ENCODE measurements around the gene HAGH. TPM values are rescaled to one million over a fixed set of nuclear protein-coding genes. Genes with fewer than 3 reads are reported as not detected.
A peak's percentile ranks its signal among the peaks of the same experiment; 100 is the strongest.
"Not testable (repeated sequence)": the region's sequence is repeated elsewhere in the genome, so short reads cannot be mapped to it uniquely, and the experiment has no call there.

HAGH gene
- total RNA-seq (2014; rRNA removed; shearing (Covaris generic); ENCODE audit: low replicate concordance), result 38.4 and 126 TPM in 2 replicates

DNA sequence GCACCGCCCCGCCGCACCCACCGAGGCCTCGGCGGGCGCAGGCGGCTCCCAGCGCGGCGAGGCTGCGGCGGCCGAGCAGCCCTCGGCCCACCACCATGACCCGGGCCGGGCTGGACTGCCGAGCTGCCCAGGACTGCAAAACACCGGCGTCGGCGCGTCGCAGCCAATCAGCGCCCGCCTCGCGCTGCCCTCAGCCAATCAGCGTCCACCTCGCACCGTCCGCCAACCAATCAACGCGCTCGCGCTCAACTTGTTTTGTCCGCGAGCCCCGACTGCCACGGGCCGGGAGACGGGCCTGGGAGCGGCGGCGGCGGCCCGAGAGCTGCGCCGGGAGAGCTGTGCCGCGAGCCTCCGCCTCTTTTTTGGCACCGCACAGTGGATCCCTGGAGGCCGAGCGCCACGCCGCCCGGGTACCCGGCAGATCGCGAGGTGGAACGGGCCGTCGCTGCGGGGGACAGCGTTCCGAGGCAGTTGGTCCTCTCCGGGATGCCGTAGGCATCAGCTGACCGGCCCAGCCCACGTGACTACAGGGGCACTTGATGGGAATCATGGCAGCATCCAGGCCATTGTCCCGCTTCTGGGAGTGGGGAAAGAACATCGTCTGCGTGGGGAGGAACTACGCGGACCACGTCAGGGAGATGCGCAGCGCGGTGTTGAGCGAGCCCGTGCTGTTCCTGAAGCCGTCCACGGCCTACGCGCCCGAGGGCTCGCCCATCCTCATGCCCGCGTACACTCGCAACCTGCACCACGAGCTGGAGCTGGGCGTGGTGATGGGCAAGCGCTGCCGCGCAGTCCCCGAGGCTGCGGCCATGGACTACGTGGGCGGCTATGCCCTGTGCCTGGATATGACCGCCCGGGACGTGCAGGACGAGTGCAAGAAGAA is at the start of gene HAGH, which contains the start of gene FAHD1:
Gene HAGH (minus strand): TSS at position 135 of the 883 bp plus-strand sequence. CDS start 38 bp downstream, at position 97.
Gene FAHD1 (plus strand): TSS at position 516 of the 883 bp plus-strand sequence. CDS start 33 bp downstream, at position 549.
- Histone ChIP-seq H3K27ac (ENCODE audit: low read length) (no peak within 1 kb of the TSS), H3K4me1 (ENCODE audit: low read length) (peaks cover 31% of the 10 kb centered on the region), H2AFZ (ENCODE audit: low read length) (peak within 1 kb of the TSS; percentile 94; the same call in 1 of the 2 replicates), H3K79me2 (ENCODE audit: low read length) (peaks cover 19% of the 10 kb centered on the region), H3K27me3 (ENCODE audit: low read length) (no peaks in the 10 kb centered on the region), H3K4me3 (ENCODE audit: low read length) (peak within 1 kb of the TSS; percentile 74), H4K20me1 (ENCODE audit: insufficient read depth, low read depth, low read length) (no peaks in the 10 kb centered on the region), H3K36me3 (ENCODE audit: insufficient read depth, low read length) (no peaks in the 10 kb centered on the region), H3K9me3 (ENCODE audit: low read length) (no peaks in the 10 kb centered on the region), H3K9me2 (replicated peaks; ENCODE audit: insufficient read depth, low read length) (no peaks in the 10 kb centered on the region), H3K4me2 (ENCODE audit: low read depth, low read length, poor library complexity, severe bottlenecking) (peak within 1 kb of the TSS; percentile 86), H3K9ac (ENCODE audit: low read length) (peak within 1 kb of the TSS; percentile 80)
- DNase-seq, result peak; percentile 96

DNA sequence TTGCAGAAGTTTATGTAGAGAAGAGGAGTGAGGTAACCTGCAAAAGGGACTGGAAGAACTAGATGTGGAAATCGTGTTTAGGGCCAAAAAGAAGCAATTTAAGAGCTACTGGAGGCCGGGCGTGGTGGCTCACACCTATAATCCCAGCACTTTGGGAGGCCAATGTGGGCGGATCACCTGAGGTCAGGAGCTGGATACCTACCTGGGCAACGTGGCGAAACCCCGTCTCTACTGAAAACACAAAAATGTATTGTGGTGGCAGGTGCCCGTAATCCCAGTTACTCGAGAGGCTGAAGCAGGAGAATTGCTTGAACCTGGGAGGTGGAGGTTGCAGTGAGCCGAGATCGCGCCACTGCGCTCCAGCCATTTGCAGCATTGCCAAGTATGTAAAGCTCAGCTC is 49.4 kb upstream of the HAGH start:
- not testable (repeated sequence) for H3K27me3 ChIP-seq (ENCODE audit: low read length); H2AFZ ChIP-seq (ENCODE audit: low read length); H3K9me2 ChIP-seq (replicated peaks; ENCODE audit: insufficient read depth, low read length); H3K36me3 ChIP-seq (ENCODE audit: insufficient read depth, low read length); H3K9me3 ChIP-seq (ENCODE audit: low read length); H3K27ac ChIP-seq (ENCODE audit: low read length); H3K9ac ChIP-seq (ENCODE audit: low read length); DNase-seq; H4K20me1 ChIP-seq (ENCODE audit: insufficient read depth, low read depth, low read length); H3K4me3 ChIP-seq (ENCODE audit: low read length); H3K79me2 ChIP-seq (ENCODE audit: low read length); H3K4me1 ChIP-seq (ENCODE audit: low read length); H3K4me2 ChIP-seq (ENCODE audit: low read depth, low read length, poor library complexity, severe bottlenecking)

DNA sequence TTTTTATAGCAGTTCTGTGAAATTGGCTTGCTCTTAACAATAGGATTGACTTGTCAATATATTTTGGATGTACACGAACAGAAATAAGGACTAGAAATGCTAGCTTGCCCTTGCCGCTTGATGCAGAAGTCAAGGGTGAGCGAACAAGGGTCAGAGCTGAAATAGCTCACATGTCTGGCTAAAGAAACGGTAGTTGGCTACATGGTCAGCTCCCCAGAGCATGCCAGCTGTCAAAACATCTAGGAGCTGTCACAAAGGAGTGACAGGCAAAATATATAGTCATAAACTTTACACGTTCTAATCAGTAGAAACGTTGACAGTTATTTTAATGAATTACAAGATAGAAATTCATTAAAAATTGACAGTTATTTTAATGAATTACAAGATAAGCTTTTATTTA is 48.2 kb upstream of the HAGH start:
- no peak overlapping the region for H2AFZ ChIP-seq (ENCODE audit: low read length)
- no peak for DNase-seq

DNA sequence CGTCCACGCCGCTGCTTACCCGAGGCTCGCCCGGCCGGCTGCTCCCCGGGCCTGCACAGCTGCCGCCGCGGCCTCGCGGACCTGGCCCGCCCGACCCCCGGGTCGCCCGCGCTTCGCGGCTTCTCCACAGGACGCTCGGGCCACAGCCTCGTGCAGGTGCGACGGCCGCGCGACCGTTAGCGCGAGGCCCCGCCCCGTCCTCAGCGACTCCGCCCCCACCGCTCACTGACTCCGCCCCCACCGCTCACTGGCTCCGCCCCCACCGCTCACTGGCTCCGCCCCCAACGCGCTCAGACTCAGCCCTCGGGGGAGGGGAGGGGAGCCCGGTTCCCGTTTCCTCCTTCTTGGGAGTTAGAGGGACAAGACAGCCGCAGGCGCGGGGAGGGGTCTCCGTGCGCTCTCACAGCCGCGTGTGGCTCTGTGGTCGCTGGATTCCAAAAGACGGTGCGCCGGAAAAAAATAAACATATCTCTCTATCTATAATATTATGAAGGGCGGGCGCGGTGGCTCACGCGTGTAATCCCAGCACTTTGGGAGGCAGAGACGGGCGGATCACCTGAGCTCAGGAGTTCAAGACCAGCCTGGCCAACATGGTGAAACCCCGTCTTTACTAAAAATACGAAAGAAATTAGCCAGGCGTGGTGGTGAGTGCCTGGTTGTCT is 45.5 kb upstream of the HAGH start, which contains the start of gene MEIOB:
Gene MEIOB (minus strand): TSS at position 191 of the 662 bp plus-strand sequence. CDS start 3,989 bp downstream, outside the sequence.
- H3K36me3 ChIP-seq (ENCODE audit: insufficient read depth, low read length), result no peaks in the 10 kb centered on the region
- no peaks in the 10 kb centered on the region for H3K9me3 ChIP-seq (ENCODE audit: low read length)
- no peak within 1 kb of the TSS for H3K4me2 ChIP-seq (ENCODE audit: low read depth, low read length, poor library complexity, severe bottlenecking)
- no peaks in the 10 kb centered on the region for H3K4me1 ChIP-seq (ENCODE audit: low read length)
- no peak within 1 kb of the TSS for H2AFZ ChIP-seq (ENCODE audit: low read length)
- no peak within 1 kb of the TSS for H3K27ac ChIP-seq (ENCODE audit: low read length)
- no peaks in the 10 kb centered on the region for H3K9me2 ChIP-seq (replicated peaks; ENCODE audit: insufficient read depth, low read length)
- no peak within 1 kb of the TSS for H3K9ac ChIP-seq (ENCODE audit: low read length)
- no peak within 1 kb of the TSS for H3K4me3 ChIP-seq (ENCODE audit: low read length)
- no peak for DNase-seq
- no peaks in the 10 kb centered on the region for H4K20me1 ChIP-seq (ENCODE audit: insufficient read depth, low read depth, low read length)
- H3K27me3 ChIP-seq (ENCODE audit: low read length), result no peaks in the 10 kb centered on the region
- H3K79me2 ChIP-seq (ENCODE audit: low read length), result no peaks in the 10 kb centered on the region

More for the DNA sequence above, 48.2 kb upstream of the HAGH start:
- Histone ChIP-seq H3K27me3 (ENCODE audit: low read length) (no peaks in the 10 kb centered on the region), H3K4me2 (ENCODE audit: low read depth, low read length, poor library complexity, severe bottlenecking) (no peak overlapping the region), H3K4me3 (ENCODE audit: low read length) (no peak overlapping the region), H3K36me3 (ENCODE audit: insufficient read depth, low read length) (no peaks in the 10 kb centered on the region), H3K79me2 (ENCODE audit: low read length) (no peaks in the 10 kb centered on the region), H3K9ac (ENCODE audit: low read length) (no peak overlapping the region), H3K9me2 (replicated peaks; ENCODE audit: insufficient read depth, low read length) (no peaks in the 10 kb centered on the region), H3K27ac (ENCODE audit: low read length) (no peak overlapping the region), H3K4me1 (ENCODE audit: low read length) (no peaks in the 10 kb centered on the region), H4K20me1 (ENCODE audit: insufficient read depth, low read depth, low read length) (no peaks in the 10 kb centered on the region), H3K9me3 (ENCODE audit: low read length) (no peaks in the 10 kb centered on the region)

DNA sequence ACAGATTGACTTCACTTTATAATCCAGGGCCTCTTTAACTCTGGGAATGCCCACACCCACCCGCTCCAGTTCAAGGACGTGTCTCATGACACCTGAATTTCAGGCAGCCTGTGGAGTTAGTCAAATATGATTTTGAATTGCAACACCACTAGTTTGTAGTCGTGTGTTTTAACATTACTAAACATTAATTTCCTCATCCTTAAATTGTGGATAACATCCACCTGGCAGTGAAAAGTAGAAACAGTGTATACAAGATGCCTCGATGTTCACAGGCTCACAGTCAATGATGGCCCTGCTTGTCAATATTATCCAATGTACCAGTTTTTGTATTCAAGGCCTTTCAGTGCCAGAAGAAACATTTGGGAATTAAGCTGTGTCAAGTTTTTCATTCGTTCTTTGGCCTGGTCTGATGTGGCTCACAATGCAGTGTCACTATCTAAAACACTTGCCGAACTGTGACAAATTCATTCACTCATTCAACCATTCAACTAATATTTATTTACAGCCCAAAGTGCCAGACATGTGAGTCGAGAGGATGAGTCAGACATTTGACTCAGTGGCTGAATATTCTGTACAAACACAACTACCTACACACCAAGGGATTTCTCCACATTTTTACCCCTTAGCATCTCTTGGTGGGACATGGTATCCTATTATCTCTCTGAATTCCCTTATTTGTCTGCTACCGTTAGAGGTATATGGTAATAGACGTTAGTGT is 43.9 kb upstream of the HAGH start:
- Histone ChIP-seq H3K4me3 (ENCODE audit: low read length) (no peak overlapping the region), H3K9me3 (ENCODE audit: low read length) (no peaks in the 10 kb centered on the region), H2AFZ (ENCODE audit: low read length) (no peak overlapping the region), H3K4me2 (ENCODE audit: low read depth, low read length, poor library complexity, severe bottlenecking) (no peak overlapping the region), H3K4me1 (ENCODE audit: low read length) (no peaks in the 10 kb centered on the region), H3K9me2 (replicated peaks; ENCODE audit: insufficient read depth, low read length) (no peaks in the 10 kb centered on the region), H4K20me1 (ENCODE audit: insufficient read depth, low read depth, low read length) (no peaks in the 10 kb centered on the region), H3K27me3 (ENCODE audit: low read length) (no peaks in the 10 kb centered on the region), H3K27ac (ENCODE audit: low read length) (no peak overlapping the region), H3K36me3 (ENCODE audit: insufficient read depth, low read length) (no peaks in the 10 kb centered on the region), H3K79me2 (ENCODE audit: low read length) (no peaks in the 10 kb centered on the region), H3K9ac (ENCODE audit: low read length) (no peak overlapping the region)
- DNase-seq, result no peak

DNA sequence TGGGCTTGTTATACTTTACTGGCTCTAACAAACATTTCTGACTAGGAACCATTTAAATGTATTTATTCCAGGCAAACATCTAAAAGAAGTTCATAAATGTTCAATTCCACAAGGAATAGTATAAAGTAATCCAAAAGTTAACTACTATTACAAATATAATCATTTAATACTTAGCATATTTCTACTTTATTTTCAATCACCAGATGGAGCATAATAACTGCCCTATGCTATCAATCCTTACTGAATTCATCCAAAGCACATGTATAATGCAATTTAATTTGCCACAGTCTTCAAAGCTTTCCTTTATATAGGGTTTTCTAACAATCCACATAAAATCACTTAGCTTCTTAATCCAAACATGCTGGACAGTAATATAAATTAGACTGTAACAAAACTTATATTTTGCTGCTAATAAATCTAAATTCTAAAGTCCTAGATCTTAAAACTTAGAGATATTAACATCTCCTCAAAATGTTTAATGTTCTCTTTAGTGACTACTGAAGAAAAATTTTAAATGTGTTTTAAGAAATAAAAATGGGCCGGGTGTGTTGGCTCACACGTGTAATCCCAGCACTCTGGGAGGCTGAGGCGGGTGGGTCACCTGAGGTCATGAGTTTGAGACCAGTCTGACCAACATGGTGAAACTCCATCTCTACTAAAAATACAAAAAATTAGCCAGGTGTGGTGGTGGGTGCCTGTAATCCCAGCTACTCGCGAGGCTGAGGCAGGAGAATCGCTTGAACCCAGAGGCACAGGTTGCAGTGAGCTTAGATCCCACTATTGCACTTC is 39.5 kb upstream of the HAGH start:
- no peak overlapping the region for H3K4me2 ChIP-seq (ENCODE audit: low read depth, low read length, poor library complexity, severe bottlenecking)
- no peak overlapping the region for H3K9ac ChIP-seq (ENCODE audit: low read length)
- no peaks in the 10 kb centered on the region for H3K36me3 ChIP-seq (ENCODE audit: insufficient read depth, low read length)
- H3K27me3 ChIP-seq (ENCODE audit: low read length), result no peaks in the 10 kb centered on the region
- no peak overlapping the region for H2AFZ ChIP-seq (ENCODE audit: low read length)
- no peaks in the 10 kb centered on the region for H3K9me2 ChIP-seq (replicated peaks; ENCODE audit: insufficient read depth, low read length)
- no peak for DNase-seq
- peaks cover 3% of the 10 kb centered on the region; the same call in 1 of the 2 replicates for H3K4me1 ChIP-seq (ENCODE audit: low read length)
- no peaks in the 10 kb centered on the region for H4K20me1 ChIP-seq (ENCODE audit: insufficient read depth, low read depth, low read length)
- no peak overlapping the region for H3K27ac ChIP-seq (ENCODE audit: low read length)
- no peak overlapping the region for H3K4me3 ChIP-seq (ENCODE audit: low read length)
- no peaks in the 10 kb centered on the region for H3K79me2 ChIP-seq (ENCODE audit: low read length)
- H3K9me3 ChIP-seq (ENCODE audit: low read length), result no peaks in the 10 kb centered on the region

DNA sequence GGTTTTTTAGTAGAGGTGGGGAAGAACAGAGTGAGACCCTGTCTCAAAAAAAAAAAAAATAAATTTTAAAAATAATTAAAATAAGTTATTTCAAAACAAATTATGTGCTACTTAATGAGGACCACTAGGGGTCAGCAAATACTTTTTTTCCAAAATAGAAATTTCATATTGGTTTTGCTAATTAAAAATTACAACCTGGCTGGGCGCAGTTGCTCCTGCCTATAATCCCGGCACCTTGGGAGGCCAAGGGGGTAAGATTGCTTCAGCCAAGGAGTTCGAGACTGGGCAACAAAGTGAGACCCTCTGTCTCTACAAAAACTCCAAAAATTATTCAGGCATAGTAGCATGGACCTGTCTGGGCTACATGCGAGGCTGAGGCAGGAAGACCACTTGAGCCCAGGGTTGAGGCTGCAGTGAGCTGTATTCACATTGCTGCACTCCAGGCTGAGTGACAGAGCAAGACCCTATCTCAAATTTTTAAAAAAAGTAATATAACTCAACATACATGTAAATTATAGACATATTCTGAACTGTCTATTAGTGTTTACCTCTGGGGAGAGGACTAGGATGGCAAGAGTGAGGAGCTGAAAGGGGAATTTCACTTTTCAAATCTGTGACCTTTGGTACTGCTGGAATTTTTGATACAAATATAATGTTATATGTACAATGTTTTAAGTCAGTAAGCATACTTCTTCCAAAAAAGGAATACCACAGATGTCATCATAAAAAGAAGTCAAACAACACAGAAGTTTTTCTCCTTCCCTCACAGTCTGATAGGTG is 37.2 kb upstream of the HAGH start:
- H3K4me2 ChIP-seq (ENCODE audit: low read depth, low read length, poor library complexity, severe bottlenecking), result no peak overlapping the region
- H3K4me3 ChIP-seq (ENCODE audit: low read length), result no peak overlapping the region
- DNase-seq, result peak; percentile 78
- H3K9me3 ChIP-seq (ENCODE audit: low read length), result no peaks in the 10 kb centered on the region
- no peaks in the 10 kb centered on the region for H3K27me3 ChIP-seq (ENCODE audit: low read length)
- H3K27ac ChIP-seq (ENCODE audit: low read length), result no peak overlapping the region
- no peaks in the 10 kb centered on the region for H3K36me3 ChIP-seq (ENCODE audit: insufficient read depth, low read length)
- H3K9ac ChIP-seq (ENCODE audit: low read length), result no peak overlapping the region
- no peak overlapping the region for H2AFZ ChIP-seq (ENCODE audit: low read length)
- no peaks in the 10 kb centered on the region for H4K20me1 ChIP-seq (ENCODE audit: insufficient read depth, low read depth, low read length)
- H3K4me1 ChIP-seq (ENCODE audit: low read length), result peaks cover 3% of the 10 kb centered on the region; the same call in 1 of the 2 replicates
- no peaks in the 10 kb centered on the region for H3K9me2 ChIP-seq (replicated peaks; ENCODE audit: insufficient read depth, low read length)
- H3K79me2 ChIP-seq (ENCODE audit: low read length), result no peaks in the 10 kb centered on the region
